Esophagus squamous epithelium (tissue), 4 donors: ENCODE measurements around the gene COL16A1.

Experiments used
- POLR2A ChIP-seq, 4 donors: fragments of 450-650 bp; IDR thresholded peaks; one replicate each; pipeline ENCODE4 v1.6.1; 2017; ENCODE audit warnings: antibody characterized with exemption in 4 of 4, mild to moderate bottlenecking in 4 of 4, moderate library complexity in 3 of 4
- TF ChIP-seq, protein P1 (sequence below), 6 experiments: fragments of 450-650 bp in 4 of 6; fragments of 200-600 bp in 2 of 6; sonication (generic) in 2 of 6; IDR thresholded peaks; one replicate each; pipeline ENCODE4 v1.5.1; 2016 to 2019; ENCODE audit warnings: antibody characterized with exemption in 6 of 6, mild to moderate bottlenecking in 4 of 6, moderate library complexity in 4 of 6

GRCh38 chr1:31661856-31662255 is 42.0 kb downstream of the COL16A1 start:
- TF ChIP-seq POLR2A (IDR thresholded peaks at IDR 0.05) = no peak
- TF ChIP-seq, protein P1, sequence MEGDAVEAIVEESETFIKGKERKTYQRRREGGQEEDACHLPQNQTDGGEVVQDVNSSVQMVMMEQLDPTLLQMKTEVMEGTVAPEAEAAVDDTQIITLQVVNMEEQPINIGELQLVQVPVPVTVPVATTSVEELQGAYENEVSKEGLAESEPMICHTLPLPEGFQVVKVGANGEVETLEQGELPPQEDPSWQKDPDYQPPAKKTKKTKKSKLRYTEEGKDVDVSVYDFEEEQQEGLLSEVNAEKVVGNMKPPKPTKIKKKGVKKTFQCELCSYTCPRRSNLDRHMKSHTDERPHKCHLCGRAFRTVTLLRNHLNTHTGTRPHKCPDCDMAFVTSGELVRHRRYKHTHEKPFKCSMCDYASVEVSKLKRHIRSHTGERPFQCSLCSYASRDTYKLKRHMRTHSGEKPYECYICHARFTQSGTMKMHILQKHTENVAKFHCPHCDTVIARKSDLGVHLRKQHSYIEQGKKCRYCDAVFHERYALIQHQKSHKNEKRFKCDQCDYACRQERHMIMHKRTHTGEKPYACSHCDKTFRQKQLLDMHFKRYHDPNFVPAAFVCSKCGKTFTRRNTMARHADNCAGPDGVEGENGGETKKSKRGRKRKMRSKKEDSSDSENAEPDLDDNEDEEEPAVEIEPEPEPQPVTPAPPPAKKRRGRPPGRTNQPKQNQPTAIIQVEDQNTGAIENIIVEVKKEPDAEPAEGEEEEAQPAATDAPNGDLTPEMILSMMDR (IDR thresholded peaks at IDR 0.05) = no peak
